GM18951 (cell line): Measurements from ENCODE around the gene NARS2.
A peak's percentile ranks its signal among the peaks of the same experiment; 100 is the strongest.

Experiments
- POLR2A ChIP-seq: IDR thresholded peaks from 4 replicates; pipeline ENCODE4 v1.6.1; 2011; ENCODE audit warnings: mild to moderate bottlenecking; ENCODE audit not compliant: insufficient read length, insufficient read depth; ENCODE audit errors: extremely low read depth
- in situ Hi-C: fragments of 300-500 bp; cut with MboI; formaldehyde crosslinking; loops from one replicate; pipeline ENCODE4 v1.12.0; 2022; ENCODE audit warnings: low sequenced_read_pairs, mixed read lengths, inconsistent platforms; ENCODE audit not compliant: unreplicated experiment

NARS2 gene

GRCh38 chr11:78420255-78420764 lies 154.4 kb downstream of the NARS2 start:
- in situ Hi-C loops = no loop called here

GRCh38 chr11:78419327-78419726 lies 155.3 kb downstream of the NARS2 start:
- in situ Hi-C loops = loop anchor here (10.0 kb wide), 1 partner anchor 125 kb away; no protein-coding TSS in a partner anchor

More at GRCh38 chr11:78420255-78420764, 154.4 kb downstream of the NARS2 start:
- no peak for TF ChIP-seq POLR2A

GRCh38 chr11:78418584-78419211 lies 156.0 kb downstream of the NARS2 start:
- in situ Hi-C loops = loop anchor here (10.0 kb wide), 1 partner anchor 126 kb away; no protein-coding TSS in a partner anchor
- TF ChIP-seq POLR2A = no peak

More at GRCh38 chr11:78419327-78419726, 155.3 kb downstream of the NARS2 start:
- no peak for TF ChIP-seq POLR2A

GRCh38 chr11:78417888-78418583 lies 156.6 kb downstream of the NARS2 start:
- in situ Hi-C loops = loop anchor here (10.0 kb wide), 1 partner anchor 127 kb away; no protein-coding TSS in a partner anchor
- peak; percentile 62 for TF ChIP-seq POLR2A

GRCh38 chr11:78417175-78417887 lies 157.3 kb downstream of the NARS2 start, which contains the start of gene GAB2:
Gene GAB2 (minus strand): TSS chr11:78417820. CDS start chr11:78417720, 100 bp downstream.
- no peak for TF ChIP-seq POLR2A
- in situ Hi-C loops = loop anchor here (10.0 kb wide), 1 partner anchor 127 kb away; no protein-coding TSS in a partner anchor

GRCh38 chr11:78416285-78417174 lies 158.1 kb downstream of the NARS2 start:
- in situ Hi-C loops = loop anchor here (10.0 kb wide), 1 partner anchor 128 kb away; no protein-coding TSS in a partner anchor
- TF ChIP-seq POLR2A = no peak

GRCh38 chr11:78415338-78415737 lies 159.3 kb downstream of the NARS2 start:
- in situ Hi-C loops = loop anchor here (10.0 kb wide), 1 partner anchor 129 kb away; no protein-coding TSS in a partner anchor
- no peak for TF ChIP-seq POLR2A

- TF ChIP-seq POLR2A = no peak
- in situ Hi-C loops = loop anchor here (10.0 kb wide), 1 partner anchor 130 kb away; no protein-coding TSS in a partner anchor
Measured at GRCh38 chr11:78414321-78415051, 160.2 kb downstream of the NARS2 start.

GRCh38 chr11:78408619-78409018 lies 166.0 kb downstream of the NARS2 start:
- TF ChIP-seq POLR2A = no peak
- in situ Hi-C loops = no loop called here

GRCh38 chr11:78406568-78407196 lies 168.0 kb downstream of the NARS2 start:
- no peak for TF ChIP-seq POLR2A
- in situ Hi-C loops = no loop called here

GRCh38 chr11:78405805-78406204 lies 168.9 kb downstream of the NARS2 start:
- no peak for TF ChIP-seq POLR2A
- in situ Hi-C loops = no loop called here
